ENCODE results near the gene DUSP19.

DUSP19 gene

DNA sequence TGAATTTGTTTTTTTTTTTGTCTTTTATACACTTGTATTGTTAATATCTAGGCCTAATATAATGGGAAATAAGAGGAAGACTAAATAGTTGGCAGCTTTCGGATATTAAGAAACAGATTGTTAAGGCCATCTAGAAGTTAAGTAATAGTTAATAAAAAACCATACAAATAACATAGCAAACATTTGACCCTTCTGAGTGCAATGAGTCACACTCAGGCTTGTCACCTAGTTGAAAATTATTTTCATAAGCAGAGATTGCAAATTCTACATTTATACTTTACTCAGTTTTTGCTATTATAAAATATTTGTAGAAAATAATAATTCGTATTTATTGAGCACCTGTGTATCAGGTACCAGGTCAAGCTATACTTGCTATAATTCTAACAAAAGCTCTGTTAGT is 48.1 kb downstream of the DUSP19 start:
- DNase-seq, result no peak

DNA sequence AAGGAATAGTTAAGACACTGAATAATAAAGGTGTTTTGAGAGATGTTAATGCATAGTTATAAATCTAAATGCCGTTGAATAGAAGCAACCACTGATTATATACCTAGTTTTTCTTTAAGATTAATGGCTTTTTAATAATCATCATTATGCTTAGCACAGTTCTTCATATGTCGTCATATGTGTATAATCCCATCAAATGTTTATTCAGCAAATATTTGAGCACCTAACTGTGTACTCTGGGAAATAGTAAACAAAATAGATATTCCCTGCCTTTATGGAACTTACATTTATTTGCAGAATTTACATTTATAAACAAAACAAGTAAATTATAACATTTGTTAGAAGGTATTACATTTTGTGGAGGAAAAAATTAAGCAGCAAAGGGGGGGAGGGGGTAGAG is 55.5 kb downstream of the DUSP19 start:
- DNase-seq, result no peak

DNA sequence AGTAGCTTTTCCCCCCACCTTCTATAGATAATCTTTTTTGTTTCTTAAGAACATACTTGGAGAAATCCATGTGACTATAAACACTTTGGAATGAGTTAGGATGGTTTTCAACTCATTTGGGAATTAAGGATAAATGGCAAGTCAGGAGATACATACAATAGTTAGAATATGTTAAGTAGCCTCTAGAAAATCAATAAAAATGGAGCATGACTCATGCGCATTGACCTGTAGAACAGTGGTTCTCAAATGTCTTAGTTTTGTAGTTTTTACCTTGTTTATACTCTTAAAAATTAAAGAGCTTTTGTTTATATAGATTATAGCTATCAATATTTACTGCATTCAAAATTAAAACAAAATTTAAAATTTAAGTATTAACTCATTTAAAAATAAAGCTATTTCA is 70.4 kb downstream of the DUSP19 start:
- DNase-seq, result no peak

DNA sequence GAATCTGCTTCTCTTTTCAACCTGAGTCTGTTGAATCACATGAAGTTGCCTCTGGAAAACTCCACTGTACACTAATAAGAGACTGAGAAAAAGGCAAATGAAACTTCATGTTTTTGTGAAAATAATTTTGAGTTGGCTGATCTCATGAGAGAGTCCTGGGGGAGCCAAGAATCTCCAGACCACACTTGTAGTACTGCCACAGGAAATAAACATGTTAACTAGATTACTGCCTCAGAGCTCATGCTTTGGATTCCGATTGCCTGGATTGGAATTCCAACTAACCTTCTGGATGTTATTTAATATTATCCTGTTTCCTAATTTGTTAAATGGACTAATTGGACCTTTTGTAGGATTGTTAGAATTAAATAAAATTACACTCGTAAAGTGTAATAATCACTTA is 70.9 kb downstream of the DUSP19 start:
- DNase-seq, result no peak
